Uterus (tissue), 2 donors: ENCODE measurements around the gene NGRN.

Experiments
- CTCF ChIP-seq, 4 experiments: fragments of 200-600 bp in 2 of 4; fragments of 450-650 bp in 2 of 4; sonication (generic) in 2 of 4; IDR thresholded peaks; one replicate each; pipeline ENCODE4 v1.5.1; 2016 to 2019; ENCODE audit warnings: antibody characterized with exemption in 4 of 4, mild to moderate bottlenecking in 2 of 4, moderate library complexity in 1 of 4
- POLR2A ChIP-seq, 2 donors: fragments of 450-650 bp; IDR thresholded peaks; one replicate each; pipeline ENCODE4 v1.6.1; 2016; ENCODE audit warnings: antibody characterized with exemption in 2 of 2, mild to moderate bottlenecking in 1 of 2, moderate library complexity in 1 of 2

- no peak for TF ChIP-seq CTCF (IDR thresholded peaks at IDR 0.05)
- TF ChIP-seq POLR2A (IDR thresholded peaks at IDR 0.05), result no peak
Observed at GRCh38 chr15:90264671-90265070, 801 bp upstream of the NGRN start.
